Mesenchymal stem cell (in vitro differentiated cells and primary cell): ENCODE measurements around the gene SPRR2D. TPM values are rescaled to one million over a fixed set of nuclear protein-coding genes. Genes with fewer than 3 reads are reported as not detected.

Experiments used
- DNase-seq: peaks from one replicate; pipeline ENCODE4 v3.0.0-alpha.2; 2013
- H2AFZ ChIP-seq: one replicate; pipeline ENCODE4 v1.6.1; 2013; ENCODE audit warnings: low read depth, mild to moderate bottlenecking, control low read depth, inconsistent platforms, low read length, moderate library complexity
- H2AK5ac ChIP-seq: 2 replicates; pipeline ENCODE4 v1.6.1; 2013; ENCODE audit warnings: low read length, moderate library complexity, mild to moderate bottlenecking, inconsistent platforms; ENCODE audit not compliant: severe bottlenecking
- H2BK120ac ChIP-seq: one replicate; pipeline ENCODE4 v1.6.1; 2013; ENCODE audit warnings: low read depth, mild to moderate bottlenecking, inconsistent platforms, low read length, moderate library complexity
- H2BK12ac ChIP-seq, 2 experiments: one replicate each; pipeline ENCODE4 v1.6.1; 2013; ENCODE audit warnings: inconsistent platforms in 2 of 2, low read length in 2 of 2, mild to moderate bottlenecking in 2 of 2, moderate library complexity in 2 of 2, control low read depth in 1 of 2
- H2BK15ac ChIP-seq: one replicate; pipeline ENCODE4 v1.6.1; 2013; ENCODE audit warnings: mild to moderate bottlenecking, low read depth, inconsistent platforms; ENCODE audit not compliant: poor library complexity, severe bottlenecking
- H2BK5ac ChIP-seq: 2 replicates; pipeline ENCODE4 v1.6.1; 2013; ENCODE audit warnings: low read depth, mild to moderate bottlenecking, low read length, control low read depth, inconsistent platforms; ENCODE audit not compliant: poor library complexity, severe bottlenecking
- H3K14ac ChIP-seq, 2 experiments: one replicate each; pipeline ENCODE4 v1.6.1; 2013; ENCODE audit warnings: inconsistent platforms in 2 of 2, low read length in 2 of 2, control low read depth in 1 of 2, mild to moderate bottlenecking in 1 of 2, moderate library complexity in 1 of 2
- H3K18ac ChIP-seq, 2 experiments: one replicate each; pipeline ENCODE4 v1.6.1; 2013; ENCODE audit warnings: inconsistent platforms in 2 of 2, low read length in 2 of 2, control low read depth in 1 of 2, low read depth in 1 of 2, mild to moderate bottlenecking in 1 of 2
- H3K23ac ChIP-seq, 2 experiments: one replicate each; pipeline ENCODE4 v1.6.1; 2013; ENCODE audit warnings: inconsistent platforms in 2 of 2, low read length in 2 of 2, mild to moderate bottlenecking in 2 of 2, moderate library complexity in 2 of 2, control low read depth in 1 of 2
- H3K27ac ChIP-seq: 2 replicates; pipeline ENCODE4 v1.5.1; 2013; ENCODE audit warnings: mild to moderate bottlenecking, moderate library complexity, low read length, control low read depth, inconsistent platforms; ENCODE audit not compliant: poor library complexity, severe bottlenecking
- H3K27me3 ChIP-seq, 2 experiments: 2 replicates each; pipeline versions ENCODE4 v1.6.1 to v1.7.0; 2013; ENCODE audit warnings: low read length in 2 of 2, mild to moderate bottlenecking in 2 of 2, moderate library complexity in 2 of 2, control low read depth in 1 of 2, inconsistent platforms in 1 of 2; ENCODE audit not compliant: control insufficient read depth in 1 of 2, insufficient read depth in 1 of 2
- H3K36me3 ChIP-seq, 2 experiments: 2 replicates each; pipeline versions ENCODE4 v1.6.1 to v1.7.0; 2013; ENCODE audit warnings: low read length in 2 of 2, control low read depth in 1 of 2, inconsistent platforms in 1 of 2, low read depth in 1 of 2, mild to moderate bottlenecking in 1 of 2; ENCODE audit not compliant: insufficient read depth in 2 of 2, control insufficient read depth in 1 of 2
- H3K4ac ChIP-seq, 2 experiments: one replicate each; pipeline ENCODE4 v1.6.1; 2013; ENCODE audit warnings: inconsistent platforms in 2 of 2, low read length in 2 of 2, mild to moderate bottlenecking in 2 of 2, moderate library complexity in 2 of 2, control low read depth in 1 of 2, low read depth in 1 of 2
- H3K4me1 ChIP-seq: 2 replicates; pipeline ENCODE4 v1.6.1; 2013; ENCODE audit warnings: low read depth, low read length, control low read depth; ENCODE audit not compliant: control insufficient read depth, insufficient read depth
- H3K4me2 ChIP-seq: 2 replicates; pipeline ENCODE4 v1.6.1; 2013; ENCODE audit warnings: low read length, mild to moderate bottlenecking, inconsistent platforms; ENCODE audit not compliant: poor library complexity, severe bottlenecking
- H3K4me3 ChIP-seq, 2 experiments: 2 replicates each; pipeline versions ENCODE4 v1.5.1 to v1.7.0; 2013; ENCODE audit warnings: low read length in 2 of 2, mild to moderate bottlenecking in 2 of 2, control low read depth in 1 of 2, low read depth in 1 of 2; ENCODE audit not compliant: insufficient read depth in 1 of 2
- H3K79me1 ChIP-seq: replicated peaks from 2 replicates; pipeline ENCODE4 v1.6.1; 2013; ENCODE audit warnings: mild to moderate bottlenecking, control low read depth, low read length, inconsistent platforms; ENCODE audit not compliant: poor library complexity, severe bottlenecking
- H3K9ac ChIP-seq: 2 replicates; pipeline ENCODE4 v1.7.0; 2013; ENCODE audit warnings: mild to moderate bottlenecking, low read length, moderate library complexity
- H3K9me3 ChIP-seq: 2 replicates; pipeline ENCODE4 v1.7.0; 2013; ENCODE audit warnings: mild to moderate bottlenecking, low read length; ENCODE audit not compliant: control insufficient read depth
- H4K8ac ChIP-seq: one replicate; pipeline ENCODE4 v1.6.1; 2013; ENCODE audit warnings: inconsistent platforms, mild to moderate bottlenecking, low read length, moderate library complexity
- H4K91ac ChIP-seq: one replicate; pipeline ENCODE4 v1.6.1; 2013; ENCODE audit warnings: mild to moderate bottlenecking, low read length, inconsistent platforms
- WGBS: methylation state at CpG from one replicate; pipeline ENCODE4 v1.1.7; 2013; ENCODE audit warnings: mixed read lengths; 5-methylcytosine and 5-hydroxymethylcytosine counted together
- polyA plus RNA-seq, 2 experiments: library from polyadenylated mRNA; stranded (reverse); fragments of 200-250 nt; gene quantifications; one replicate each; pipeline ENCODE4 v1.2.3, GENCODE V29; 2013

SPRR2D gene
- not detected for polyA plus RNA-seq (2013, experiment 1 of 2)
- polyA plus RNA-seq (2013, experiment 2 of 2): not detected

DNA sequence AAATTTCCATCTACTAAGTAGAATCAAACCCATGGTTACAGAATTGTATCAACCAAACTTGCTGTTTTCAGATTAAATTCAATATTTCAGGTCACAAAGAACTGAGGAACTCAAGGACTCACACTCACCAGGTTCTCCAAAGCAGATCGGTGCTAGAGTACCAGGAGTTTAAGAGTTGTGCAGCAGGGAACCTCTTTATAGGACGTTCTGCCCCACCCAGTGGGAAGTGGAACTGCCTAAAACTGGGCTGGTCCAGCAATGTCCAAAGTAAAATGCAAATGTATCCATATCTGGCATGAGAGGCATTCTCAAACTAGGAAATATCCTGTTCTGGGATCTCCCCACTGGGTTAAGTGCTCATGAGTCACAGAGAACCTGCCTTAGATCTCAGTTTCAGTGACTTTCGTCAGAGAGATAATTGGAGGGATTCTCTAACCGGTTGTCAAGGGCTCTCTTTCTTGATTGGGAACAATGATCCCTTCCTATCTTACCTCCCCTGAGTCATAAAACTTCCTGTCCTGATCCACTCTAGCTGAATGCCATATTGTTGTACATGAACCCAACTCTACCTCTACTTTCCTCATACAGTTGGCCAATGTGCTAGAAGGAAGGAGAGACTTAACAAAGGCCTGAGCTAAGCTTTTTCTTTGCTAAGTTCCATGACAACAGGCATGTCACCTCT lies at the start of gene SPRR2D:
Gene SPRR2D, minus strand, starts transcription at position 171 of the 682 bp plus-strand sequence. CDS start 774 bp downstream, outside the sequence.
- no peak within 1 kb of the TSS for H4K91ac ChIP-seq
- no peak within 1 kb of the TSS for H2BK12ac ChIP-seq
- H3K4ac ChIP-seq: no peak within 1 kb of the TSS
- DNase-seq: no peak
- no peak within 1 kb of the TSS for H3K23ac ChIP-seq
- no peak within 1 kb of the TSS for H2AK5ac ChIP-seq
- H3K79me1 ChIP-seq: no peaks in the 10 kb centered on the region
- no peaks in the 10 kb centered on the region for H3K4me1 ChIP-seq
- no peak within 1 kb of the TSS for H3K27ac ChIP-seq
- no peaks in the 10 kb centered on the region for H3K9me3 ChIP-seq
- no peak within 1 kb of the TSS for H2BK120ac ChIP-seq
- 56% methylated on average over 4 of the region's 4 CpGs for WGBS
- no peak within 1 kb of the TSS for H3K4me2 ChIP-seq
- no peak within 1 kb of the TSS for H3K9ac ChIP-seq
- no peaks in the 10 kb centered on the region for H3K36me3 ChIP-seq
- H2BK5ac ChIP-seq: no peak within 1 kb of the TSS
- H3K18ac ChIP-seq: no peak within 1 kb of the TSS
- no peak within 1 kb of the TSS for H4K8ac ChIP-seq
- H2AFZ ChIP-seq: no peak within 1 kb of the TSS
- H3K14ac ChIP-seq: no peak within 1 kb of the TSS
- H2BK15ac ChIP-seq: no peak within 1 kb of the TSS
- no peak within 1 kb of the TSS for H3K4me3 ChIP-seq
- peaks cover 0 to 6% of the 10 kb centered on the region in 2 experiments for H3K27me3 ChIP-seq

DNA sequence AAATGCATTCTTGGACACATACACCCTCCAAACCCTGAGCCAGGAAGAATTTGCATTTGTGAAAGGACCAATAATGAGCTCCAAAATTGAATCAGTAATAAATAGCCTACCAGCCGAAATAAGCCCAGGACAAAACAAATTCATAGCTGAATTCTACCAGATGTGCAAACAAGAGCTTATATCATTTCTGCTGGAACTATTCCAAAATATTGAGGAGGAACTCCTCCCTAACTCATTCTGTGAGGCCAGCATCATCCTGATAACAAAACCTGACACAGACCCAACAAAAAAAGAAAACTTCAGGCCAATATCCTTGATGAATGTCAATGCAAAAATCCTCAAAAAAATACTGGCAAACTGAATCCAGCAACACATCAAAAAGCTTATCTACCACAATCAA lies 46.7 kb upstream of the SPRR2D start:
- no peaks in the 10 kb centered on the region for H3K79me1 ChIP-seq
- H3K4me2 ChIP-seq: no peak overlapping the region
- H3K23ac ChIP-seq: no peak overlapping the region
- H3K36me3 ChIP-seq: no peaks in the 10 kb centered on the region
- no peak overlapping the region for H3K9ac ChIP-seq
- no peak overlapping the region for H2AFZ ChIP-seq
- H3K18ac ChIP-seq: no peak overlapping the region
- H3K14ac ChIP-seq: no peak overlapping the region
- H2AK5ac ChIP-seq: no peak overlapping the region
- no peak overlapping the region for H2BK12ac ChIP-seq
- WGBS: 88% methylated on average over 1 of the region's 1 CpG
- no peaks in the 10 kb centered on the region for H3K27me3 ChIP-seq
- no peak overlapping the region for H4K91ac ChIP-seq
- H2BK120ac ChIP-seq: no peak overlapping the region
- H3K27ac ChIP-seq: no peak overlapping the region
- H3K4me1 ChIP-seq: no peaks in the 10 kb centered on the region
- H2BK15ac ChIP-seq: no peak overlapping the region
- H3K4ac ChIP-seq: no peak overlapping the region
- H3K9me3 ChIP-seq: no peaks in the 10 kb centered on the region
- no peak overlapping the region for H2BK5ac ChIP-seq
- H4K8ac ChIP-seq: no peak overlapping the region
- no peak for DNase-seq
- no peak overlapping the region for H3K4me3 ChIP-seq

DNA sequence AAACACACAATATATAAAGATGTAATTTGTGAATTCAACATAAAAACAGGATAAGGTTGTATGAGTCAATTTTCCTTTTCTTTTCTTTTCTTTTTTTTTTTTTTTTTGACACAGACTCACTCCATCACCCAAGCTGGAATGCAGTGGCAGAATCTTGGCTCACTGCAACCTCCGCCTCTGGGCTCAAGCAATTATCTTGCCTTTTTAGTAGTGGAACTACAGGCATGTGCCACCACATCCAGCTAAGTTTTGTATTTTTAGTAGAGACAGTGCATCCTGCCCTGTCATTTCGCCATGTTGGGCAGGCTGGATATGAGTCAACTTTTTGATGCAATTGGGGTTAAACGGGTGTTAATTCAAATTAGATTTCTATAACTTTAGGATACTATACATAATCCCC lies 40.8 kb upstream of the SPRR2D start:
- H4K91ac ChIP-seq: no peak overlapping the region
- no peak overlapping the region for H3K23ac ChIP-seq
- H3K36me3 ChIP-seq: no peaks in the 10 kb centered on the region
- H2BK5ac ChIP-seq: no peak overlapping the region
- H3K4me3 ChIP-seq: no peak overlapping the region
- no peak overlapping the region for H3K18ac ChIP-seq
- no peak overlapping the region for H2AK5ac ChIP-seq
- H3K79me1 ChIP-seq: no peaks in the 10 kb centered on the region
- H4K8ac ChIP-seq: no peak overlapping the region
- peaks cover 5% of the 10 kb centered on the region for H3K9me3 ChIP-seq
- H3K4me2 ChIP-seq: no peak overlapping the region
- no peak overlapping the region for H3K4ac ChIP-seq
- no peak overlapping the region for H2AFZ ChIP-seq
- no peak overlapping the region for H2BK12ac ChIP-seq
- no peak overlapping the region for H3K27ac ChIP-seq
- no peak overlapping the region for H2BK15ac ChIP-seq
- 100% methylated on average over 1 of the region's 3 CpGs for WGBS
- no peak overlapping the region for H2BK120ac ChIP-seq
- no peaks in the 10 kb centered on the region for H3K27me3 ChIP-seq
- DNase-seq: no peak
- no peak overlapping the region for H3K9ac ChIP-seq
- no peaks in the 10 kb centered on the region for H3K4me1 ChIP-seq
- no peak overlapping the region for H3K14ac ChIP-seq

DNA sequence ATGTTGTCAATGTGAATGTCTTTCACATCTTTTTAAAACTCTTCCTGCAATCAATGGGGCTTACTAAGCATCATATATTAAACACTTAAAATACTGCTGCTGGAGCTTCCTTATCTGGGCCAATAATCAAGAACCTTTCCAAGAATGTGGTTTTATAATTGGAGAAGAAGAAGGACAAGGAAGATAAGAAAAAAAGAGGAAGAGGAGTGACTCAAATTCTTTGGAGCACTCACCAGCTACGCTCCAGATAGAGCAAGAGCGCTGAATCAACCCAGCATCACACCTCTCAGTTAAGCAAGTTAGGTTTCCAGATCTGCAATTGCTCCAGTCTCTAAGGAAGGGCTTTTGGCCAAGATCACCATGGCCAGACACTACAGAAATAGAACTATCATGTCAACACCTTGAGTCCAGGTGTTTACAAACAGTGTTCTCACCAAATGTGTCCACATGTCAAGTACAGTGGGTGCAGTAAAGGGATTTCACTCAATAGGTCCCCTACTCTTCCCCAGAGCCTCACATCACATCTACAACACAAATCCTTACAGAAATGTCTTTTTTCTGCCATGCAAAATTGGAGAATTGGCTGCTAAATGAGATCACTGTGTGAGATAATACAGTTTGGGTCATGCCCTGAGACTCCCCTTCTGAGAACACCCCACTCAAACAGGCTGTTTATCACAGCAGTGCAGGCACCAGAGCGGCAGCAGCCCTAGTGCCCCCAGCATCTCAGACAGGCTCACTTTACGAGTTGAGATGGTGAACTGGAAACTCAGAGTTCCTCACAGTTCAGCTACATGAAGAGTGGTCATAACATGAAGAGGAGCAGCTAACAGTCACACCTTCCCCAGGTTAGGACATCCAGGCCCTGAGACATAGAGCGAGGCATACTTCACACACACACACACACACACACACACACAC lies 32.1 kb upstream of the SPRR2D start:
- Histone ChIP-seq H2BK15ac (no peak overlapping the region), H3K14ac (no peak overlapping the region), H3K4me2 (no peak overlapping the region), H4K91ac (no peak overlapping the region), H3K4me1 (no peaks in the 10 kb centered on the region), H2BK12ac (no peak overlapping the region), H2BK5ac (no peak overlapping the region), H3K18ac (no peak overlapping the region), H3K9ac (no peak overlapping the region), H2AFZ (no peak overlapping the region), H4K8ac (no peak overlapping the region), H2AK5ac (no peak overlapping the region), H2BK120ac (no peak overlapping the region), H3K4ac (no peak overlapping the region), H3K79me1 (no peaks in the 10 kb centered on the region), H3K27me3 (no peaks in the 10 kb centered on the region), H3K9me3 (no peaks in the 10 kb centered on the region), H3K27ac (no peak overlapping the region), H3K36me3 (no peaks in the 10 kb centered on the region), H3K4me3 (no peak overlapping the region), H3K23ac (no peak overlapping the region)
- DNase-seq: no peak
- 38% methylated on average over 3 of the region's 5 CpGs for WGBS
